Right renal cortex interstitium (tissue), 3 donors: Measurements from ENCODE around the gene TMEM132D. TPM values are rescaled to one million over a fixed set of nuclear protein-coding genes. Genes with fewer than 3 reads are reported as not detected.

Experiments
- DNase-seq, 3 donors: peaks; one replicate each; pipeline ENCODE4 v3.0.0-alpha.2; 2013; ENCODE audit warnings: low read depth in 3 of 3, low spot score in 2 of 3
- polyA plus RNA-seq, 3 donors: library from polyadenylated mRNA; unstranded; fragments of 120-200 nt; gene quantifications; one replicate each; pipeline ENCODE4 v1.2.1, GENCODE V29; 2013; ENCODE audit not compliant: insufficient read length in 3 of 3

The TMEM132D gene
- polyA plus RNA-seq, 3 donors: 1.1 to 2.6 (median 1.7) TPM

DNA sequence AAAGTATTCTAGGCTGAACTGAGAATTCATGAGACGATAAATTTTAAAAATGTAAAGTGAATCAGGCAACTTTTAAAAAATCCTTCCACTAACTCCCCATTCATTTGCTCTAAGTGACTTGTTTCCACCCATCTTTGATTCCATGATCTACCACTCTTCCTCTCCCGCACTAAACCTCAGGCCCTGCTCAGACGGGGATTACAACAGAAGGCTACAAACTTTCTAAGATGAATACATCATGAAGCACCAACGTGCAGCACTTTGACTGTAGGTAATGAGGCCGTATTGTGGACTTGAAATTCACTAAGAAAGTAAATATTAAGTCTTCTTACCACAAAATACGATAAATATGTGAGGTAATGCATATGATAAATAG is 30.0 kb downstream of the TMEM132D start:
- no peak for DNase-seq

DNA sequence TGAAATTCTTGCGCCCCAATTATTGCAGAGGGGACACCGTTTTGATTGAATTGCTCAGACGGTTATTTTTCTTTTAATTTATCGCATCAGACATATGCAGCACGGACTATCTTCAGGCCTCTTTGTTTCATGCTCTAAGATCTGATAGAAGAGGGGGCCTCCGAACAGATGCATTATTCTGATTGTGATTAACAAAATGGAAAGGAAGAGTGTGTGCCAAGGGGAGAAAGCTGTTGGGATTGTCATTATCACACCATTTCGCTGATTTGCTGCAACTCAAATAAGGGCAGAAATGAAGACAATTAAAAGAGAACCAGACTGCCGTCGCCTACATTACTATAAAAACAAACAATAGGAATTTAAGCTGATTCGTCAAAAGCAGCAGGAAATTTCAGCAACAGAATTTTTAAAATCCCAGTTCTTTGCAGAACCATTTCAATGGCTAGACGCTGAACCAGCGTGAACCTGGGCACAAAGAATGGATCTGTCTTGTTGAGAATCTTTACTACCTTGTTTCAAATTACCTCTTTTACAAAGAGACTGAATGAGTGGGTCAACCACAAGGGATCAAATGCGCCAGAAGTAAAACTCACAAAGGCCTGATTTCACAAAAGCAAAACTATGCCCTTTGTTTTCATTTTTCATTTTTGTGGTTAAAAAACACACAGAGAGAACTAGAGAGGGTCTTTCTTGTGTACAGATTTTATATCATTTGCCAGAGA is 30.6 kb downstream of the TMEM132D start:
- no peak for DNase-seq

DNA sequence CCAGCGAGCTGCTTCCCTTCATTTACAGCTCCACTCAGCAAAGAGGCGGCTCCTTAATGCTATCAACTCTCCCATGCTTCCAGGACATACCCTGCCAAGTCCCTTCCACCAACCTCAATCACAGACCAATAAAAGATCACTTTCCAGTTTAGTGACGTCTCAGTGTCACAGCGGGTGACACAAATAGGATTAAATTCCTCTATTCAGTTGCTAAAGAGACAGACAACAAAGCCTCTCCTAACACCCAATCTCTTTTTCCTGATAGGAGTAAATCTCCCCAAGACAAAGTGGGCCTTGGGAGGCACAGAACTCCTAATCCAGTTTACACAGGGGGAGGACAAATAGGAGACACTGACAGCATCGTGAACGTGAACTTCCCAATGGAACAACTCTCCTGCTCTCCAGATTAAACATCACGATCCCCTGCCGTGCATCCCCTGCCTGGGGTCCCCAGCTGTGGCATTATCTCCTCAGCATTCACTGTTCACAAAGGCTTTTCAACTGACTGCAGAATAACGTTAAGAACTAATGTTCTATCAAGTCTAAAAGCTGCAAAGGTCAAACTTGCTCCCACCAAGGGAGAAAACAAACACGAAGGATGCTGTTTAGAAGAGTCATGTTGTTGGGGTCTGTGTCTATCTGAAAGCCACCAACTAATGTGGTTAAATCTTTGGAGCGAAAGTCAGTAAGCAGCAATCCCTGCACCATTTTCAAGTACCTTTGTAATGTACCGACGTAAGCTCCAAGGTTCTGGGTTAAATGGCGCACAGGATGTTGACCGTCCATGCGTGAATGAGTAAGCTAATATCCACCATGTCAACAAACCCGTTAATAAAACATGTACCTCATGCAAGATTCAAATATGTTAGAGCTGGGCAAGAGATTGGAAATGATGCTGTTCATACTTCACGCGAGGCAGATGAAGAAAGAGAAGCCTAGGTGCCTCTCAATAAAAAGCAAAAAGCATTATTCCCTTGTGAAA is 31.5 kb downstream of the TMEM132D start:
- no peak for DNase-seq

DNA sequence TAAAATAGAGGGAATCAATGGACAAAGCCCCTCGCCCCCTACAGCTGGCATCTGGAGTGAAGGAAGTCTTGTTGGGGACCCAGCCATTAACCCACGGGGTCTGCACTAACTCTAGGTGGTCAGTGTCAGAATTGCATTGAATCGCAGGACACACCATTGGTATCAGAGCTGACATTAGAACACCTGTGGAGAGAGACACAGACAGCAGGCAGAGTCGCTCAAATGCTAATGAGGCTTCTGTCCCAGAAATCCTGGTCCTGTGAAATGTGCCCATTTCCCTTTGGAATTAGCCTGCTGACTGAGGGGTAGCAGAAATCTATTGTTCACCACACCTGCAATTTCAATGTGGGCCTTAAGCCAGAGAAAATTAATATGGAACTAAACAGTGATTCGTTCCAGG is 33.0 kb downstream of the TMEM132D start:
- no peak for DNase-seq

DNA sequence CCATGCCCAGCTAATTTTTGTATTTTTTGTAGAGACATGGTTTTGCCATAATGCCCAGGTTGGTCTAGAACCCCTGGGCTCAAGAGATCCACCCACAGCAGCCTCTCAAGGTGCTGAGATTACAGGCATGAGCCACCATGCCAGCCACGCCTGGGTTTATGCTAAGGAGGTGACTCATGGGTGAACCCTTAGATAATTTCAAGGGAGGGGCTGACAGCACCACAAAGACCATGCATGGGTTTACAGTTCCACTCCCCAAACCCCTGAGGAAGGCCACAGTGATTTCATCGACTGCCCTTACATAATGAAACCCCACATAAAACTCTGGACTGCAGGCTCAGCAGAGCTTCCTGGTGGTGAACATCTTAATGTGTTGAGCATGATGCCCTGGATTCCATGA is 33.7 kb downstream of the TMEM132D start:
- no peak for DNase-seq

DNA sequence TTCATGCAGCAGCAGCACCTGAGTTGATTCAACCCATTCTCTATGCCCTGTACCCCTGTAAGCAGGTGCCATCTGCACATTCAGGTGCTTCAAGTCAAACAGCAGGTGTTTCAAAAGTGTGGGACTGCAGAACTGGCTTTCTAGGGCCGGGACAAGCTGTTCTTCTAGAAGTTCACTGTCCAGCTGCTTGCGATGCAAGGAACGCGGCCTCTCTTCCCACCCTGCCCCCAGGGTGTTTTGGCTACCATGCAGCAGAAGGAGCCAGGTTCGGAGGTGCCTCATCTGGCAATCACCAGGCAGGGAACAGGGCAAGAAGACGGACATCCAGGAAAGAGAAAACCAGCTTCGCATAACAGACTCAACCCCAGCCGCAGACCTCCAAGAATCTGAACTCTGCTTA is 35.2 kb downstream of the TMEM132D start:
- no peak for DNase-seq

DNA sequence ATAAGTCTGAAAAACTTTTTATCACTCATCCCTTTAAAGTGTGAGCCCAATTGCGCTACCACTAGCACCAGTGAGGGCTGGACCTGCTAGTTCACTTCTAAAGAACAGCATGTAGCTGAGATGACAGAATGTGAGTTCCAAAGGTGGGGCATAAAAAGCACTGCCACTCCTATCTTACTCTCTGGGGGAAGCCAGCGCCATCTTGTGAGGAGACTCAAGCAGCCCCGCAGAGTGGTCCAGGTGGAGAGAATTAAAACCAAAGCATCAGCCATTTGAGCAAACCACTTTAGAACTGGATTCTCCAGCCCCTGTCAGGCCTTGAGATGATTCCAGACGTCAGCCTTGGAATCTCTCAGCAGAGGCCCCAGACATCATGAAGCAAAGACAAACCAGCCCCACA is 39.9 kb downstream of the TMEM132D start:
- DNase-seq: no peak

DNA sequence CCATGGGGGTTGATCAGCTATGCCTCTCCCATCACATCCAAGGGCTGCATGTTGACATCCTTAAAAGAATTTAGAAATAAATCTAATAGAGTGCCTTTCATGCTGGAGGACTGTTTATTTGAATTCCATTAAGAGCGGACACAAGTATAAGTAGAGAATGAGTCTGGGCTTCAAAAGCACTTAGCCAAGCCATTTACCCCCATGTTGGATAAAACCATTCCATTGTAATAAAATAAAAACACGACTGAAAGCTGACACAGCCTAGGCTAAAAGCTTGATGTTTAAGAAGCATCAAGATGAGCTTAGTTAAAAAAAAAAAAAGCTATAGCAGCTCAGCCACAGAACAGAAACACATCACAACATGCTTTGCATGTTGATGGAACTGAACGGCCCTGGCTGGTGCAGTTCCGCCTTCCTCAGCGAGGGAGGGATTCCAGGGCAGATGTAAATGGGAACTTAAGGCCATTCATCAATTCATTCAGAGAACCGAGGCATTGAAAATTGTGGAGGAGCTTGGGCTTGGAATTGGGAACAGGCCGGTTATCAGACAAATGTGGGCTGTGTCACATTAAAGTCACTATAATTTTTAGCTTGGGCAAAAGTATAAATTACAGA is 41.2 kb downstream of the TMEM132D start:
- DNase-seq: no peak

DNA sequence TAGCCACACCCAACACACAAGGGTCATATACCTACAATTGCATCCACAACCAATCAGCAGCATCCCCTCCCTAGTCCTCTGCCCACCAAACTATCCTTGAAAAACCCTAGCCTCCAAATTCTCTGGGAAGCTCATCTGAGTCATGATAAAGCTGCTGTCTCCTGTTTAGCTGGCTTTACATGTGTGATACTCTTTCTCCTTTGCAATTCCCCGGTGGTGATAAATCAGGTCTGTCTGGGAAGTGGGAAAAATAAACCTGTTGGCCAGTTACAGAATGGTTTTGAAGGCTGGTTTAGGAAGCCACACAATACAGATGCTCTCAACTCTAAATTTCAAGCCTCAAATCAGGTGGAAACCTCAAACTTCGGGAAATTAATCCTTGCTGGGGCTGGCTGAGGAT is 41.9 kb downstream of the TMEM132D start:
- no peak for DNase-seq

DNA sequence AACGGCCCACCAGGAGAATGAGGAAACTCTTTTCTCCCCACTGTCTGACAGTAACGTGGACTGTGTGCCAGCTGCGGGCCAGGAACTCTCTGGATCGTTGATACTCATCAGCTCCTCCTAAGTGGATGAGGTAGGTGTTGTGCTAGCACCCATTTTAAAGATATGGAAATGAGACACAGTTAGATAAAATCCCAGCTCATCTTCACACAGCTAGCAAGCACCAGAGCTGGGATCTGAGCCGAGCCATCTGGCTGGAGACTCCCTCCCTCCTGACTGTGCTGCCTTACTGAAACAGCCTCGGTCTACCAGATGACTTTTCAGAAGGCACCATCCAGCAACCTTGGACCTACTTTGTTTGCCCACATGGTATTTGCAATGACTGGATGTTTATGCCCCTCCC is 49.2 kb downstream of the TMEM132D start:
- DNase-seq: no peak

DNA sequence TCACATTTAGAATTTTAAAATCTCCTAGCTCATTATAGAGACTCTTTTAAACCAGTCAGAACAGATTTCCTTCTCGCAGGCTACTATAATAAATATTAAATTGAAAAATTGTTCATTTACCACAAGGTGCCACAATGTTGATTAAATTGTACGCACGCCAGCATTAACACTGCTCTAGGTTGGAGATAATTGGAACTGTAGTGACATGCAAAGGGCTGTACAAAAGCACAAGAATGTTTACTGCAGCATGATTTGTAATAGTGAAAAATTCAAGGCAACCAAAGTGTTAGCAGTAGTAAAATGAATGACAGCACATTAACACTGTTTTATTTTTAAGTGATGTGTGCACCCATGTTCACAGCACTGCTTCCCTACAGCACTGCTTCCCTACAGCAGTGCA is 52.5 kb downstream of the TMEM132D start:
- no peak for DNase-seq

DNA sequence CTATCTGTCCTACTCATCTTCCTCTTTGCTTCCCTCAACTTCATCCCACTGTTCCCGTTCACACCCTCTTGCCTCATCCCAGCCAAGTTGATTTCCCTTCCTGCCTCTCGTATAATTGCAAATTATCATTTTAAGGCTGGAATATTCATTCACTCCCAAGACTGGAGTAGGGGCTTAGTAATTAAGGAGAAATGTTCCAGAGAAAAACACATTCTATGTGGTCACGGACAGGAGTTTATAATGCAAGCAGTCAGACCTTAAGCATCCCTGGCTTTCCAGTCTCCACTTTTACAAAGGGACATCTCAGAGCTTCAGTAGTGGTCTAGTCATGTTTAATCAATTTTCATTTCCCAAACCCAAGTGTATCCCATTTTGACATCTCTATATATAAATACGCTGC is 54.9 kb downstream of the TMEM132D start:
- DNase-seq: no peak

DNA sequence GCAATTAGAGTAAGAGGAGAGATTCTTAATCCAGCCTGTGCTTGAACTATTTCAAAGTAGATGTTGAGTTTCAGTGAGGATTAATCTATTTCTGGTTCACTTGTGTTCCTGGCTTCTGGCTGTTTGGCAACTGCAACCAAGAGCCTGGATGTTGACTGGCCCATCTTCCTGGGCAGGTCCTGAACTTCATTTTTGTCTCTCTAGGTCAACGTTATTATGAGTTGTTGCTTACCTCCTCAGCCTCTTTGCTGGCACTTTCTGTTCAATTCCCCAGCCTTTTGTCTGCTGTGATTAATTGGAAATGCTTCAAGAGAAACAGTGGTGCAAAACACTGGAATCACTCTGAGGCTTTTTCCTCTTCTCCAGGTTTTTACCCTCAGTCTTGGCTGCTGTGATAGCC is 56.8 kb downstream of the TMEM132D start:
- DNase-seq: no peak

DNA sequence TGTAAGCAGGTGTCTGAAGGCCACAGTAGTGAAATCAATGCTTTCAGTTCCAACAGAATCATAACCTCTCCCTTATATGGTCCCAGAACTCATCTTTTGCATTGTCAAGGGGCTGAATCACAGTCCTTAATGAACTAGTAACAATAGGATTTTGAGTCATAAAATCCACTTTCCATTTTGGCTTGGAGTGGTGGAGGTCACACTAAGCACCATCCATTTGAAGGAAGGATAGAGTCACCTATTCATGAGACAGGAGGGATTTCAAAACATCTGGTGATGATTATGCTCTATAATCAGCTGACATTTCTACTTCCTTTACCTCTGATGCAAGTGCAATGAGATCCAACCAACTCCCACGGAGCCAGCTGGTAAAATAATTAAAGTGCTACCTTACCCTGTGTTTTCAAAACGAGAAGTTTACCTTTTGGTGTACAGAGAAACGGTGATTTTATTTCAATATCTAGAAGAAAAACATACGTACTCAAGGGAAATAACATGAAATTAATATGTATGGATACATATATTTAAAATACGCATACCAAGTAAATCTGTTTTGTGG is 59.1 kb downstream of the TMEM132D start:
- DNase-seq: no peak

DNA sequence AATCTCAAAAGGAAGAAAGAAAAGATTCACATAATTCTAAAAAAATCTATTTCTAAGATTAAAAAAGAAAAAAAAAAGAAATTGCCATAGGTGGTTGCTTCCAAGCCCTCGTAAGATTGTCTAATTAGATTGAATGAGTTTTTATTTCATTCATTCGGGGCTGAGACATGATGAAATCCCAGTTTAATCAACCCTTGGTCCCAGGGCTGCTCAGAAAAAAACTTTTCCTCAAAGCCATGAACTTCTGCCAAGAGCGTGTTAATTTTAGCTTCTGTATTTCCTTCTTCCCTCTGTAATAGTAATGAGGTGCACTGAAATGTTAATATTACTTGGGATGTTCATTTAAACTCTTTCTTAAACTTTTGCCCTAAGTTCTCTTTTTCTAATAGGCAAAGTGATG is 62.6 kb downstream of the TMEM132D start:
- no peak for DNase-seq

DNA sequence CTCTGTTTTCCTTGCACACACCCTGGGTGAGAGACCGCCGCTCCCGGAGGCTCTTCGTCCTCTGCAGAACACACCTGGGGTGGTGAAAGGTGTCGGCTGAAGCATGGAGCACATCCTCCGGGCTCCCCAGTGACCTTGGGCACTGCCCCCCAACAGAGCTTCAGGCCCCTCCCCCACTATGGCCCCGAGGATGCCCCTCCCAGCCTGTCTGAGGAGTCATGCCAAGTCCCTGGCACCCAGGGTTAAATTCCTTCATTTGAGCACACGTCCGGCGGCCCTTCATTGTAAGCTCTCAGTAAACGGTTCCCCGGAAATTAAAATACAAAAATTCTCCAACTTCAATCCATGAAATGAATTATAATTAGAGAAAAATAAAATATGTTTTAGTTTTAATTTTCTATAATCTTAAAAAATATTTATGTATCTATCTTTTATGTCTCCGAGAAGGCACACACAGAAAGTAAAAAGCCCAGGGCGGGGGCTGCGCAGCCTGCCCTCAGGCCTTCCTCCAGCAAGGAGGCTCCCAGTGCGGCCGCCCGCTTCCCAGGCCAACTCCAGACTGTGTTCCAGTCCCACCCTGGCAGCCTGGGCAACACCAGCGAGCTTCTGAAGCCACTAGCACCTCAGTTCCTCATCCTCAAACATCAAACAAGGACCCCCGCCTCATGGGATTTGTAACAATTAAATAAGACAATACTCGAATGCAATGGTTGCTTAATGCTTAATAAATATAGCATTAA is 63.5 kb downstream of the TMEM132D start:
- DNase-seq: no peak

DNA sequence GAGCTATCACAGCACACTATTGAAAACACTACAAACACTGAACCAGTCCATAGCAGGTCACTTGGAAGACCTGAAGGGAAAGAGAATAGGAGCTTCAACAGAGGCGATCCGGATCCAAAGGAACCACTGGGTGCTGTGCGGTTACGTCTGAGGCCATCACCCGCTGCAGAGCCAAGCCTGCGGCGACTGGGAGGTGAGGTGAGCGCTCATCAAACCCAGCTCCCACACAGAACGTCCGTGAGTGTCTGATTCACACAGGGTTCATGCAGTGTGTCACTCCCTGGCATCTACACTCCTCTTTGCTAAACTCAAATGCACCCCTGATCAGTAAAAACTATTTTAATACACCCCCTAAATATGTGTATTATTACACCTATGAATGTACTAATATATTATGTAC is 64.1 kb downstream of the TMEM132D start:
- DNase-seq: no peak

DNA sequence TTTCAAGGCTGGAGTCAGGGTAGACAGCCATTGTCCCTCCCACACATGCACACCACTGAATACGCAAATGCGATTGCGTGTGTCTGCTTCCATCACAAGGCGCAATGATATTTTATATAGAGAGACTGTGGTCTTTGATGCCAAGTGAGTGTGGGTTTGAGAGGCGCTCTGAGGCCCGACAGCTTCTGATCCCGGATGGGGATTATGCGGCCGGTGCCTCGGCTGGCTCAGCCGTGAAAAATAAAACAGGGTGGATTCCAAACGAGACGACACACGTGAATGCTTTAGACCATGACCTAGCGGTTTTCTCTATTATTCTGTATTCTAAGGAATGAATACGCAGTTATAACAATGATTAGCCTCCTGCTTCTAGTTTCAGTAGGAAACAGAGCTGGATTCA is 72.5 kb downstream of the TMEM132D start:
- no peak for DNase-seq

DNA sequence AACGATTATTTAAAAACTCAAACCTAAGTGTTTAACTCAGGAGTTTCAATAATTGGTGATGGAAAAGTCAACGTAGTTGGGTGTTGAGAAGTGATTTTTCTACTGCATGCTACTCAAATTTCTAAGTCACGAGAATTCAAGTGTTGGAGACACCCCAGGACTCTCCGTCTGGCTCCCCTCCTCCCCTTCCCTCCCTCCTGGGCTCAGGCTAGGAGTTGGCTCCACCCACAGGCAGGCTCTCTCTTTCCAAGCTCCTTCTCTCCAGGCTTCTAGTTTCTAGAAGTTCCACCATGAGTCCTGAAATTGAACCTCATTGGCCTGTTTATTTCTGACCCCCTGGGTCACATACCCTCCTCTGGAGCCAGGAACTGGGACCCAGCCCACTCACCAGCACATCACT is 73.0 kb downstream of the TMEM132D start:
- no peak for DNase-seq

DNA sequence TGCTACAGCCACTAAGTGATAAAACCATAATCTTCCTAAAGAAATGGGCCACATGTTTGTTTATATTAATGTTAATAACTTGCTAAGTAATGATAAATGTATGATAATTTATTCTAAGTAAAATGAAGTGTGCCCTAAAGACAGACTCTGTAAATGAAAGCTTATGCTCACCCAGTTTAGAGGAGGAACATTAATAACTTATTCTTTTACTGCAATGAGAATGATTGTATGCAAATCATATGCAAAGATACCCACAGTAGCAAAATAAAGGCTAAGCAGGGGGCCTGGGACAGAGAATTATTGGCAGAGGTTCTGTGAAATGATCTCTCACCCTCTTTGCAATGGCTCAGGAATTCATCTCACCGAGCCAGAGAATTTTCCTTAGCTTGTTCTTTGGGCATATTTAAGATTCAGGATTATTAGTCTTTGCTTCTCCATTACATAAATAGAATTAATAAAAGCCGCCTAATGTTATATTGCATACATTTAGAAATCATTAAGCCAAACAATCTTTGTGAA is 75.9 kb downstream of the TMEM132D start:
- no peak for DNase-seq
